Activated CD4-positive, CD25-positive, alpha-beta regulatory T cell treated with anti-CD3 and anti-CD28 coated beads, Interleukin-2, amount 50 U/mL, for 72 hours (primary cell): ENCODE data around the gene IMMP1L.

Source experiments
- DNase-seq: peaks from one replicate; pipeline ENCODE4 v3.0.0; 2021

The IMMP1L gene

GRCh38 chr11:31464436-31464835 is 45.0 kb downstream of the IMMP1L start:
- DNase-seq, result no peak

DNA sequence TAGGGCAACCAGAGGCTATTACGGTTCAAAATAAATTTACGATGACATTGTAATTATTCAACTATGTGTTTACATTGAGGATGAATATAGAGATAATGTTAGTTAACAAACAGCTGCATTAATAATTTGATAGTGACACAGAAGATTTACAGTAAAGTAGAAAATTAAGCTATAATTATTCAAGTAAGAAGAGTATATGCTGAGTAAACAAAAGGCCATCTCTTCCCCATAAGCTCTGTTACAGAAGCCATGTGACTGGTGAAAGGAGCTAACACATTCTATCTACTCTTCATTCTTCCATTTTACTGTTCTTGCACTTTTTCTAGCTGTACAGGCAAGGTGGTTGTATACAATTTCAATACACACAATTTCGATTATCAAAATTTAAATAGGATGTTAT is 54.2 kb downstream of the IMMP1L start:
- DNase-seq, result no peak

GRCh38 chr11:31450841-31451240 is 58.6 kb downstream of the IMMP1L start:
- no peak for DNase-seq

GRCh38 chr11:31449040-31449439 is 60.4 kb downstream of the IMMP1L start:
- DNase-seq, result no peak

DNA sequence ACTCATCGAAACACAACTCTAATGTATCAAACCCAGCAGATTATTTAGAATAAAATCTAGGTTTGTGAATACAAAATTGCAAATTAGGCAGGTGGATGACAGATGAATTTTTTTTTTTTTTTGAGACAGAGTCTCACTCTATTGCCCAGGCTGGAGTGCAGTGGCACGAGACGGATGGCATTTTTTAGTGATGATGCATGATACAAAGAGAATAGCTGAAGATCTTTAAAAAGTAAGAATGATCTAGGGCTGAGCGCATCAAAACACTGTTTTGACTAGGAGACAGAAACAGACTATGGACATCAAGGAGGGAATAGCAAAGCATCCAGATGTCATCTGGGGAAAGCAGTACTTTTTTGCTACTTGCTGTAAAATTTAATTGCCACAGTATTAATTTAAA is 63.8 kb downstream of the IMMP1L start:
- no peak for DNase-seq

GRCh38 chr11:31443802-31444201 is 65.6 kb downstream of the IMMP1L start:
- DNase-seq, result no peak

GRCh38 chr11:31442086-31442485 is 67.3 kb downstream of the IMMP1L start:
- no peak for DNase-seq

GRCh38 chr11:31441296-31441695 is 68.1 kb downstream of the IMMP1L start:
- no peak for DNase-seq

- DNase-seq, result no peak
These were observed 71.5 kb downstream of the IMMP1L start for GRCh38 chr11:31437742-31438435.

DNA sequence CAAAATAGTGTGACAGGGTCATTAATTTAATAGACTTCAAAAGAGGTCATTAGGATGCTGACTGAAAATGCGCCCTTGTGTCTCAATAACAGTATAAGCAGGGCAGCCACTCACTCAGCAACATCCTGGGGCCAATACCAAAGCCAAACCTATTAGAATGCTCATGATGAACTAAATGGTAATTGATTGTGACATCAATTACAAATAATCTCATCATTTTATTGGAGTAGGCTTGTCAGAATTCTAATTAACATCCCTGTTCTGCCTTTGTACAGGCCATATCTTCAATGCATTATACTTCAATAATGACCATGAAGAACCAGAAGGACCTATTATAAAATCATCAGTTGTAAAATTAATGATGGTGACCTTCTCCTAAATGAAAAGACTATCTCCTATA is 75.6 kb downstream of the IMMP1L start:
- DNase-seq, result no peak

DNA sequence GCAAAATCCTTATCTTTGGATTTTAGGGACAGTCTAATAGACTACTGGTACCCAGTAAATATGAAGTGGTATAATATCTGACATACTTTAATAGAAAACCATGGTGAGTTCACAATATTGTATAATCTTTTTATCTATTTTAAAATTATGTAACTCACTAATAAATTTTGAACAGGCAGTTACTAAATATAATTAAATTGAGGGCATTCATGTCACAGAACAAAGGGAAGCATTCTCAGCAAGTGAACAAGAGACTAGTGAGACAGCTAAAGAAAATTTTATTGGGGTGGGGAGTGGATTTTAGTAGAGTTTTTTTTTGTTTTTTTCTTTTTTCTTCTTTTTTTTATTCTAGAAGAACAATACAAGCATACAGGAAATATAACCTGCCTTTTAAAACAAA is 84.8 kb downstream of the IMMP1L start:
- DNase-seq, result no peak

- DNase-seq, result no peak
These were observed 86.7 kb downstream of the IMMP1L start for GRCh38 chr11:31422703-31423102.

GRCh38 chr11:31421820-31422219 is 87.6 kb downstream of the IMMP1L start:
- no peak for DNase-seq

DNA sequence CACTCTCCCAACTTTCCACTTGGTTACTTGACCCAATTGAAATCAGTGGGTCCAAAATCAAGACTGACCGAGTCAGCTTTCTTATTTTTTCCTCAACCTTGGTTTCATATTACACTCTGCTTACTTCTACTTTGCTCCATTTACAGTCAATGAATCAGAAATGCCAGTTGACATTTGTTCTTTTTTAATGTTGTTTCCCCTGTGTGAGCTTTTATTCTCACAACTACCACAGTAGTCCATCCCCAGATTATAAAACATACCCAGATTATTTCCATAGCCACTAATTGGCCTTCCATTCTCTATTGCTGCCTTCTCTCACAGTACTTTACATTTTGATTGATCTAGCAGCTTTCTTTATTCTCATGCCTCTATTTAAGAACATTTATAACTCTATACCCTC is 89.8 kb downstream of the IMMP1L start:
- no peak for DNase-seq

- no peak for DNase-seq
These were observed 90.3 kb downstream of the IMMP1L start for GRCh38 chr11:31419138-31419537.

- DNase-seq, result no peak
These were observed 91.6 kb downstream of the IMMP1L start for GRCh38 chr11:31417816-31418215.

- DNase-seq, result no peak
These were observed 92.1 kb downstream of the IMMP1L start for GRCh38 chr11:31417357-31417756.

- DNase-seq, result no peak
These were observed 94.0 kb downstream of the IMMP1L start for GRCh38 chr11:31415435-31415834.

DNA sequence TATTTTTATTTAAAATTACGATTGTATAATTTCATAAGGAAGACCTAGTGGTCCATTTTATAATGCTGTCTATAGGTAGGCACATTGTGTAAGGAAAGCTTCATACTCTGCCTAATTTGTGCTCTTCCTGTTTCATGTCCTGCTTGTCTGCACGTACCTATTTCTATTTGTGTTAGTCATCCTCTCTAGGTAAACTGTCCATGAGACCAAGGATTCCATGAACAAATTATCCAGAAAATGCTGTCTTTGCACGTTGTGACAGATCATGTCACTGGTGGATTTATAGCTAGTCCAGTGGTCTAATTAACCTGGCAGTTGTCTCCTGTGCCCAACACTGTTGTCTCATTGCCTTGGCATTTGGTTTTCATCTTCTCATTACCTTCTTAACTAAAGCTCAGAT is 95.1 kb downstream of the IMMP1L start:
- no peak for DNase-seq

DNA sequence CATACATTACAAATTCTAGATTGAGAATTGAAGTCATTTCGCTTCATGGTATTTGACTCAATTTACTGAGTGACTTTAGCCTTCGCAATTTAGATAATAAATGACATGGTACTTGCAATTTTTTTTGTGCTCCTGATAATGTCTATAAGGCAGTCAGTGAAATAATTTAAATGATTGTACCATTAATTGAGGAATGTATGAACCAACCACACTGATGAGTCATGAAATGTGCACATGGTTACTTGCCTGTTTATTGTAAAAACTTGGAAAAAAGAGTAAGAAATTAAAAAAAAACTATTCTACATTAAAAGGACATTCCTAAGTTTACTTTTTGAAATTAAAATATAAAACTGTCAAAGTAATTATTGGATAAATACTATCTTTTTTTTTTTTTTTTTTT is 96.5 kb downstream of the IMMP1L start:
- no peak for DNase-seq

DNA sequence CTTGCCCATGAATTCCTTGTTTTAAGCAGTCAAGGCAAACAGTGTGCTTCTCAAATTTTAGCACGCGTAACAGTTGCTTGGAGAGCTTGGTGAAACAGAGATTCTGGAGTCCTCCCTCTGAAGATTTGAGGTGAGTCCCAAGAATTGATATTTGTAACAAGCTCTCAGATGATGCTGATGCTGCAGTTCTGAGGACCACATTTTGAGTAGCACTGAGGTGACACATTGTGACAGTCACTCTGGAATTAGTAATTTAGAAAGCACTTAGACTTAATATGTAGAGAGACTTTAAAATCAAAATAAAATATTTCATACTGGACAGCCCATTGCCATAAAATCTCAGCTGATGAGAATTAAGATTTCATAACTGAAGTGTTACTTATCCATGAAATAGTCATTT is 101.2 kb downstream of the IMMP1L start:
- DNase-seq, result no peak

DNA sequence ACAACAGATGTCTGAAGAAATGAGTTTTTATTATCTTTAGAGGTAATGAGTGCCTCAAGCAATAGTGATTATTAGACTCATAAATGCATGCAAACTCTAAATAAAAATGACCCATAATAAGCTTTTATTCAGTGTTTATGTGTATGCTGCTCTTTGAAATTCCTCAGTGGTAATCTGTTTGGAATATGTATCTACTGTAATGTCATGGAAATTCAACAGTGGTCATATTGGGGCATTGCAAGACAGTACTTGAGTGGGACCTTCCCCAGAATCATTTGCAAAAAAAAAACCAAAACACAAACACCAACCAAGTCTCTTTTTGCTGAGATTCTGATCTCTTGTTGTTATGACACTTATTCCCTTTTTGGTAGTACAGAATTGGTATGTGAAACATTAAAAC is 104.8 kb downstream of the IMMP1L start:
- DNase-seq, result no peak

- DNase-seq, result no peak
These were observed 112.1 kb downstream of the IMMP1L start for GRCh38 chr11:31397239-31397834.

- no peak for DNase-seq
These were observed 122.0 kb downstream of the IMMP1L start for GRCh38 chr11:31387379-31387778.

GRCh38 chr11:31383116-31383515 is 126.3 kb downstream of the IMMP1L start:
- no peak for DNase-seq
